IMR-90 (cell line): ENCODE data around the gene MIEF1. TPM values are rescaled to one million over a fixed set of nuclear protein-coding genes. Genes with fewer than 3 reads are reported as not detected.

Experiments used
- ATAC-seq: fragments of 200-7000 bp; cut with Tn5 transposase; 2 replicates; pipeline ENCODE4 v1.9.1; 2020; ENCODE audit warnings: low read depth, mild to moderate bottlenecking, moderate library complexity
- BruUV-seq: library from RNA; stranded (reverse); fragments of 400-500 nt; replicated peaks from 2 replicates; lab custom pipeline; 2021; lab: Mats Ljungman, UMichigan
- CTCF ChIA-PET: fragments of 300-600 bp; formaldehyde crosslinking; extraction: SDS; loops from one replicate; lab custom pipeline; 2021; ENCODE audit warnings: antibody characterized with exemption; lab: Yijun Ruan, JAX
- POLR2A ChIA-PET: fragments of 300-600 bp; sonication (Branson Sonifier 250); formaldehyde crosslinking; loops from one replicate; lab custom pipeline; 2022; ENCODE audit warnings: antibody characterized with exemption; ENCODE audit not compliant: unreplicated experiment; lab: Charles Lee
- DNase-seq: peaks from one replicate; pipeline ENCODE4 v3.0.0; 2013
- H2AFZ ChIP-seq: replicated peaks from 2 replicates; pipeline ENCODE3; 2013; ENCODE audit warnings: low read length, mild to moderate bottlenecking; ENCODE audit not compliant: poor library complexity
- H2AK5ac ChIP-seq: 2 replicates; pipeline ENCODE4 v1.6.1; 2013; ENCODE audit warnings: low read depth, low read length, inconsistent platforms
- H2AK9ac ChIP-seq: replicated peaks from 2 replicates; pipeline ENCODE3; 2013; ENCODE audit warnings: mild to moderate bottlenecking, low read depth, low read length, moderate library complexity; ENCODE audit not compliant: poor library complexity
- H2BK120ac ChIP-seq: 2 replicates; pipeline ENCODE4 v1.6.1; 2013; ENCODE audit warnings: low read depth, low read length, inconsistent platforms
- H2BK15ac ChIP-seq: 3 replicates; pipeline ENCODE4 v1.6.1; 2013; ENCODE audit warnings: low read depth, low read length, inconsistent platforms
- H2BK20ac ChIP-seq: 2 replicates; pipeline ENCODE4 v1.6.1; 2013; ENCODE audit warnings: low read depth, mild to moderate bottlenecking, inconsistent platforms, low read length, moderate library complexity
- H2BK5ac ChIP-seq: 2 replicates; pipeline ENCODE4 v1.6.1; 2013; ENCODE audit warnings: mild to moderate bottlenecking, low read depth, low read length, inconsistent platforms; ENCODE audit not compliant: poor library complexity, severe bottlenecking
- H3K14ac ChIP-seq: replicated peaks from 2 replicates; pipeline ENCODE4 v1.6.1; 2013; ENCODE audit warnings: low read depth, low read length, inconsistent platforms
- H3K18ac ChIP-seq: 2 replicates; pipeline ENCODE4 v1.6.1; 2013; ENCODE audit warnings: low read depth, low read length, control low read depth
- H3K23ac ChIP-seq: 2 replicates; pipeline ENCODE4 v1.6.1; 2013; ENCODE audit warnings: low read depth, low read length, inconsistent platforms
- H3K27ac ChIP-seq: 2 replicates; pipeline ENCODE4 v1.5.1; 2013; ENCODE audit warnings: mild to moderate bottlenecking, control low read depth, low read length; ENCODE audit not compliant: insufficient read depth
- H3K27me3 ChIP-seq: 2 replicates; pipeline ENCODE4 v1.6.1; 2013; ENCODE audit warnings: low read length; ENCODE audit not compliant: control insufficient read depth, insufficient read depth
- H3K36me3 ChIP-seq: 2 replicates; pipeline ENCODE4 v1.6.1; 2013; ENCODE audit warnings: low read length, mixed read lengths; ENCODE audit not compliant: control insufficient read depth, insufficient read depth
- H3K4ac ChIP-seq: 2 replicates; pipeline ENCODE4 v1.6.1; 2013; ENCODE audit warnings: low read depth, low read length, inconsistent platforms
- H3K4me1 ChIP-seq: 2 replicates; pipeline ENCODE4 v1.6.1; 2013; ENCODE audit warnings: low read length, mixed read lengths; ENCODE audit not compliant: control insufficient read depth, insufficient read depth
- H3K4me2 ChIP-seq: 2 replicates; pipeline ENCODE4 v1.6.1; 2013; ENCODE audit warnings: low read depth, mild to moderate bottlenecking, control low read depth, low read length, moderate library complexity
- H3K4me3 ChIP-seq: 2 replicates; pipeline ENCODE4 v1.5.1; 2013; ENCODE audit warnings: low read depth, mild to moderate bottlenecking, control low read depth, low read length, moderate library complexity; ENCODE audit not compliant: insufficient read depth
- H3K56ac ChIP-seq: 2 replicates; pipeline ENCODE4 v1.6.1; 2013; ENCODE audit warnings: low read length, inconsistent platforms; ENCODE audit not compliant: insufficient read depth; ENCODE audit errors: extremely low read depth
- H3K79me1 ChIP-seq, 2 experiments: 2 replicates each; pipeline ENCODE4 v1.6.1; 2013; ENCODE audit warnings: low read length in 2 of 2, inconsistent platforms in 1 of 2, low read depth in 1 of 2
- H3K9ac ChIP-seq: 2 replicates; pipeline ENCODE4 v1.6.1; 2013; ENCODE audit warnings: low read depth, low read length, control low read depth
- H3K9me1 ChIP-seq: 2 replicates; pipeline ENCODE4 v1.6.1; 2013; ENCODE audit warnings: low read length, inconsistent platforms; ENCODE audit not compliant: insufficient read depth
- H3K9me3 ChIP-seq: 2 replicates; pipeline ENCODE4 v1.6.1; 2013; ENCODE audit warnings: low read length; ENCODE audit not compliant: control insufficient read depth, insufficient read depth
- H4K20me1 ChIP-seq: 2 replicates; pipeline ENCODE4 v1.6.1; 2013; ENCODE audit warnings: low read length, inconsistent platforms; ENCODE audit not compliant: insufficient read depth
- H4K5ac ChIP-seq: 2 replicates; pipeline ENCODE4 v1.6.1; 2013; ENCODE audit warnings: mild to moderate bottlenecking, low read depth, low read length, control low read depth
- H4K8ac ChIP-seq, 2 experiments: 2 replicates each; pipeline ENCODE4 v1.6.1; 2013; ENCODE audit warnings: low read depth in 2 of 2, low read length in 2 of 2, control low read depth in 1 of 2, inconsistent platforms in 1 of 2
- H4K91ac ChIP-seq: 2 replicates; pipeline ENCODE4 v1.6.1; 2013; ENCODE audit warnings: low read depth, low read length, inconsistent platforms; ENCODE audit not compliant: insufficient read depth
- MAFK ChIP-seq: IDR thresholded peaks from 2 replicates; pipeline ENCODE4 v1.6.1; 2012; ENCODE audit warnings: low read depth, low read length, improper control_type of control experiment
- NFE2L2 ChIP-seq: fragments of 150-350 bp; IDR thresholded peaks from 2 replicates; pipeline ENCODE4 v1.6.1; 2016; ENCODE audit warnings: low read depth, mild to moderate bottlenecking, low read length
- RFX5 ChIP-seq: IDR thresholded peaks from 2 replicates; pipeline ENCODE4 v1.8.0; 2012; ENCODE audit warnings: low read depth, mild to moderate bottlenecking, low read length, moderate library complexity
- WGBS, 2 experiments: methylation state at CpG; one replicate each; pipeline versions ENCODE4 v1.1.5 to v1.1.7; 2013; ENCODE audit warnings: missing lambda C conversion rate in 2 of 2; ENCODE audit not compliant: insufficient read length in 1 of 2; ENCODE audit errors: extremely low coverage in 2 of 2; 5-methylcytosine and 5-hydroxymethylcytosine counted together
- dilution Hi-C: fragments of 300-500 bp; cut with HindIII; formaldehyde crosslinking; loops from one replicate; pipeline ENCODE4 v1.14.3; 2018; ENCODE audit warnings: low sequenced_read_pairs; ENCODE audit not compliant: unreplicated experiment
- in situ Hi-C: fragments of 300-500 bp; cut with MboI; formaldehyde crosslinking; loops from 3 replicates; pipeline ENCODE4 v1.14.3; 2019; ENCODE audit warnings: low sequenced_read_pairs, inconsistent platforms, mixed read lengths
- intact Hi-C: fragments of 100-400 bp; cut with micrococcal nuclease; formaldehyde crosslinking; loops from 2 replicates; pipeline ENCODE4 v1.10.0; 2022
- polyA plus RNA-seq, 3 experiments: library from polyadenylated mRNA; depleted of rRNA; stranded (reverse); fragments of >200 nt; gene quantifications; 2 replicates each; pipeline ENCODE4 v1.2.3, GENCODE V29; 2012; ENCODE audit warnings: low replicate concordance in 1 of 3
- total RNA-seq: library from RNA; depleted of rRNA; stranded (reverse); fragments of >200 nt; gene quantifications from 2 replicates; pipeline ENCODE4 v1.2.3, GENCODE V29; 2012

The MIEF1 gene
- total and polyA plus RNA-seq, 2 of the 4 experiments (the other 2 are of a cell fraction), result 9.7 to 16.9 TPM

GRCh38 chr22:39524753-39525657 is 22.9 kb downstream of the MIEF1 start:
- no peak overlapping the region for H3K27ac ChIP-seq
- no peak overlapping the region for H2AFZ ChIP-seq
- no peak overlapping the region for H3K4me2 ChIP-seq
- no peak overlapping the region for H2BK120ac ChIP-seq
- dilution Hi-C loops, result no loop called here
- no peak overlapping the region for H3K9ac ChIP-seq
- intact Hi-C loops, result loop anchor here (5.0 to 10.0 kb wide), 2 partner anchors 120 to 353 kb away; no protein-coding TSS in a partner anchor
- ChIA-PET POLR2A (interaction anchor here (0.6 to 0.7 kb wide), 3 partner anchors 180 to 823 kb away, joined by 3 to 4 read pairs (median 3); no protein-coding TSS in a partner anchor), CTCF (no interaction called here)
- H2BK20ac ChIP-seq, result no peak overlapping the region
- H3K79me1 ChIP-seq, result peaks cover 6 to 71% of the 10 kb centered on the region in 2 experiments; a peak in 3 of 4 replicates
- H2AK9ac ChIP-seq, result peak overlapping the region; percentile 75
- H4K5ac ChIP-seq, result no peak overlapping the region
- H4K91ac ChIP-seq, result no peak overlapping the region
- H3K9me3 ChIP-seq, result no peaks in the 10 kb centered on the region
- no peak overlapping the region for H3K23ac ChIP-seq
- in situ Hi-C loops, result loop anchor here (10.0 kb wide), 1 partner anchor 210 kb away; the partner anchor contains the start of gene RPL3
- H3K14ac ChIP-seq, result no peak overlapping the region
- H2AK5ac ChIP-seq, result no peak overlapping the region
- H4K8ac ChIP-seq, result no peak overlapping the region
- no peak for ATAC-seq
- peaks cover 94% of the 10 kb centered on the region for H4K20me1 ChIP-seq
- H3K36me3 ChIP-seq, result peaks cover 42% of the 10 kb centered on the region
- H3K18ac ChIP-seq, result no peak overlapping the region
- no peak overlapping the region for H2BK15ac ChIP-seq
- no peak overlapping the region for H3K4me3 ChIP-seq
- TF ChIP-seq RFX5, result no peak
- TF ChIP-seq MAFK, result no peak
- TF ChIP-seq NFE2L2, result no peak
- H3K4me1 ChIP-seq, result no peaks in the 10 kb centered on the region; the same call in 1 of the 2 replicates
- peaks cover 6% of the 10 kb centered on the region; the same call in 1 of the 2 replicates for H3K9me1 ChIP-seq
- no peak for DNase-seq
- H3K56ac ChIP-seq, result no peak overlapping the region
- no peak overlapping the region for H2BK5ac ChIP-seq
- H3K27me3 ChIP-seq, result no peaks in the 10 kb centered on the region
- BruUV-seq, result no TSS peak
- no peak overlapping the region for H3K4ac ChIP-seq
- WGBS, 2 experiments, result 47% methylated on average over 2 of the region's 10 CpGs; no CpG with 5 or more reads in 1 of the 2 experiments
